Measurements from ENCODE around the gene CEP128.

The CEP128 gene

GRCh38 chr14:80607430-80608190 is 333.9 kb downstream of the CEP128 start:
- H3K4me1 ChIP-seq (ENCODE audit: insufficient read depth, insufficient read length) = no peaks in the 10 kb centered on the region
- H3K4me3 ChIP-seq (ENCODE audit: insufficient read length, low read depth) = no peak overlapping the region
- H3K27me3 ChIP-seq (ENCODE audit: insufficient read depth, insufficient read length) = no peaks in the 10 kb centered on the region
- TF ChIP-seq YY1 (IDR thresholded peaks at IDR 0.05; ENCODE audit: insufficient read depth, insufficient read length) (no peak), ZNF274 (IDR thresholded peaks at IDR 0.05; ENCODE audit: low read depth, low read length) (no peak), SUZ12 (IDR thresholded peaks at IDR 0.05; ENCODE audit: extremely low read depth, insufficient read depth, insufficient read length) (no peak)
- no peak for DNase-seq (ENCODE audit: low read depth, low spot score)
- H3K9ac ChIP-seq (ENCODE audit: insufficient read length, low read depth) = no peak overlapping the region
- H3K36me3 ChIP-seq (ENCODE audit: insufficient read depth, insufficient read length, low read length) = no peaks in the 10 kb centered on the region
- no peaks in the 10 kb centered on the region for H3K9me3 ChIP-seq (ENCODE audit: insufficient read depth, low read length)

- Histone ChIP-seq H3K36me3 (ENCODE audit: insufficient read depth, insufficient read length, low read length) (no peaks in the 10 kb centered on the region), H3K9ac (ENCODE audit: insufficient read length, low read depth) (no peak overlapping the region), H3K4me1 (ENCODE audit: insufficient read depth, insufficient read length) (no peaks in the 10 kb centered on the region), H3K27me3 (ENCODE audit: insufficient read depth, insufficient read length) (no peaks in the 10 kb centered on the region), H3K4me3 (ENCODE audit: insufficient read length, low read depth) (no peak overlapping the region), H3K9me3 (ENCODE audit: insufficient read depth, low read length) (no peaks in the 10 kb centered on the region)
- DNase-seq (ENCODE audit: low read depth, low spot score) = no peak
- no peak for TF ChIP-seq ZNF274 (IDR thresholded peaks at IDR 0.05; ENCODE audit: low read depth, low read length)
- no peak for TF ChIP-seq YY1 (IDR thresholded peaks at IDR 0.05; ENCODE audit: insufficient read depth, insufficient read length)
- no peak for TF ChIP-seq SUZ12 (IDR thresholded peaks at IDR 0.05; ENCODE audit: extremely low read depth, insufficient read depth, insufficient read length)
Measured at GRCh38 chr14:80606347-80606772, 335.2 kb downstream of the CEP128 start.

- Histone ChIP-seq H3K4me1 (ENCODE audit: insufficient read depth, insufficient read length) (no peaks in the 10 kb centered on the region), H3K9me3 (ENCODE audit: insufficient read depth, low read length) (no peaks in the 10 kb centered on the region), H3K4me3 (ENCODE audit: insufficient read length, low read depth) (no peak overlapping the region), H3K9ac (ENCODE audit: insufficient read length, low read depth) (no peak overlapping the region), H3K36me3 (ENCODE audit: insufficient read depth, insufficient read length, low read length) (no peaks in the 10 kb centered on the region), H3K27me3 (ENCODE audit: insufficient read depth, insufficient read length) (no peaks in the 10 kb centered on the region)
- TF ChIP-seq ZNF274 (IDR thresholded peaks at IDR 0.05; ENCODE audit: low read depth, low read length) (no peak), YY1 (IDR thresholded peaks at IDR 0.05; ENCODE audit: insufficient read depth, insufficient read length) (no peak), SUZ12 (IDR thresholded peaks at IDR 0.05; ENCODE audit: extremely low read depth, insufficient read depth, insufficient read length) (no peak)
- no peak for DNase-seq (ENCODE audit: low read depth, low spot score)
Measured at GRCh38 chr14:80605536-80605935, 336.0 kb downstream of the CEP128 start.

- no peak for DNase-seq (ENCODE audit: low read depth, low spot score)
- no peaks in the 10 kb centered on the region for H3K27me3 ChIP-seq (ENCODE audit: insufficient read depth, insufficient read length)
- no peak overlapping the region for H3K9ac ChIP-seq (ENCODE audit: insufficient read length, low read depth)
- no peak overlapping the region for H3K4me3 ChIP-seq (ENCODE audit: insufficient read length, low read depth)
- no peaks in the 10 kb centered on the region for H3K36me3 ChIP-seq (ENCODE audit: insufficient read depth, insufficient read length, low read length)
- no peaks in the 10 kb centered on the region for H3K9me3 ChIP-seq (ENCODE audit: insufficient read depth, low read length)
- H3K4me1 ChIP-seq (ENCODE audit: insufficient read depth, insufficient read length) = no peaks in the 10 kb centered on the region
- TF ChIP-seq ZNF274 (IDR thresholded peaks at IDR 0.05; ENCODE audit: low read depth, low read length) (no peak), YY1 (IDR thresholded peaks at IDR 0.05; ENCODE audit: insufficient read depth, insufficient read length) (no peak), SUZ12 (IDR thresholded peaks at IDR 0.05; ENCODE audit: extremely low read depth, insufficient read depth, insufficient read length) (no peak)
Measured at GRCh38 chr14:80602946-80603345, 338.6 kb downstream of the CEP128 start.

GRCh38 chr14:80587096-80587724 is 354.3 kb downstream of the CEP128 start:
- no peak overlapping the region for H3K9ac ChIP-seq (ENCODE audit: insufficient read length, low read depth)
- no peaks in the 10 kb centered on the region for H3K9me3 ChIP-seq (ENCODE audit: insufficient read depth, low read length)
- H3K27me3 ChIP-seq (ENCODE audit: insufficient read depth, insufficient read length) = no peaks in the 10 kb centered on the region
- H3K36me3 ChIP-seq (ENCODE audit: insufficient read depth, insufficient read length, low read length) = no peaks in the 10 kb centered on the region
- no peak for TF ChIP-seq YY1 (IDR thresholded peaks at IDR 0.05; ENCODE audit: insufficient read depth, insufficient read length)
- TF ChIP-seq ZNF274 (IDR thresholded peaks at IDR 0.05; ENCODE audit: low read depth, low read length) = no peak
- no peak for TF ChIP-seq SUZ12 (IDR thresholded peaks at IDR 0.05; ENCODE audit: extremely low read depth, insufficient read depth, insufficient read length)
- DNase-seq (ENCODE audit: low read depth, low spot score) = no peak
- no peaks in the 10 kb centered on the region for H3K4me1 ChIP-seq (ENCODE audit: insufficient read depth, insufficient read length)
- H3K4me3 ChIP-seq (ENCODE audit: insufficient read length, low read depth) = no peak overlapping the region

GRCh38 chr14:80586131-80586530 is 355.4 kb downstream of the CEP128 start:
- H3K27me3 ChIP-seq (ENCODE audit: insufficient read depth, insufficient read length) = no peaks in the 10 kb centered on the region
- no peaks in the 10 kb centered on the region for H3K36me3 ChIP-seq (ENCODE audit: insufficient read depth, insufficient read length, low read length)
- H3K9me3 ChIP-seq (ENCODE audit: insufficient read depth, low read length) = no peaks in the 10 kb centered on the region
- no peak overlapping the region for H3K4me3 ChIP-seq (ENCODE audit: insufficient read length, low read depth)
- H3K4me1 ChIP-seq (ENCODE audit: insufficient read depth, insufficient read length) = no peaks in the 10 kb centered on the region
- no peak for TF ChIP-seq ZNF274 (IDR thresholded peaks at IDR 0.05; ENCODE audit: low read depth, low read length)
- TF ChIP-seq YY1 (IDR thresholded peaks at IDR 0.05; ENCODE audit: insufficient read depth, insufficient read length) = no peak
- TF ChIP-seq SUZ12 (IDR thresholded peaks at IDR 0.05; ENCODE audit: extremely low read depth, insufficient read depth, insufficient read length) = no peak
- DNase-seq (ENCODE audit: low read depth, low spot score) = no peak
- no peak overlapping the region for H3K9ac ChIP-seq (ENCODE audit: insufficient read length, low read depth)

- H3K4me3 ChIP-seq (ENCODE audit: insufficient read length, low read depth) = no peak overlapping the region
- no peaks in the 10 kb centered on the region for H3K36me3 ChIP-seq (ENCODE audit: insufficient read depth, insufficient read length, low read length)
- H3K9me3 ChIP-seq (ENCODE audit: insufficient read depth, low read length) = no peaks in the 10 kb centered on the region
- no peak for TF ChIP-seq ZNF274 (IDR thresholded peaks at IDR 0.05; ENCODE audit: low read depth, low read length)
- no peak for TF ChIP-seq YY1 (IDR thresholded peaks at IDR 0.05; ENCODE audit: insufficient read depth, insufficient read length)
- no peak for TF ChIP-seq SUZ12 (IDR thresholded peaks at IDR 0.05; ENCODE audit: extremely low read depth, insufficient read depth, insufficient read length)
- no peaks in the 10 kb centered on the region for H3K27me3 ChIP-seq (ENCODE audit: insufficient read depth, insufficient read length)
- DNase-seq (ENCODE audit: low read depth, low spot score) = no peak
- no peak overlapping the region for H3K9ac ChIP-seq (ENCODE audit: insufficient read length, low read depth)
- no peaks in the 10 kb centered on the region for H3K4me1 ChIP-seq (ENCODE audit: insufficient read depth, insufficient read length)
Measured at GRCh38 chr14:80585506-80585835, 356.1 kb downstream of the CEP128 start.
